Activated T-helper 17 cell treated with anti-CD3 and anti-CD28 coated beads, Interleukin-2, amount 50 U/mL, for 72 hours (primary cell): ENCODE measurements around the gene TLL2. TPM values are rescaled to one million over a fixed set of nuclear protein-coding genes. Genes with fewer than 3 reads are reported as not detected.

Source experiments
- ATAC-seq: fragments of 150-1000 bp; cut with Tn5 transposase; replicated peaks from 2 replicates; pipeline ENCODE4 v1.10.0; 2021; ENCODE audit warnings: mild to moderate bottlenecking, moderate library complexity
- H3K27ac Mint-ChIP-seq: one replicate; pipeline ENCODE4 v1.8.0; 2022; ENCODE audit warnings: mixed read lengths
- H3K27me3 Mint-ChIP-seq: one replicate; pipeline ENCODE4 v1.8.0; 2022; ENCODE audit warnings: mixed read lengths
- H3K36me3 Mint-ChIP-seq: one replicate; pipeline ENCODE4 v1.8.0; 2022; ENCODE audit warnings: low read depth, mild to moderate bottlenecking, mixed read lengths
- H3K4me1 Mint-ChIP-seq: one replicate; pipeline ENCODE4 v1.8.0; 2022; ENCODE audit warnings: mixed read lengths
- H3K4me3 Mint-ChIP-seq: one replicate; pipeline ENCODE4 v1.8.0; 2022; ENCODE audit warnings: mild to moderate bottlenecking, mixed read lengths
- H3K9me3 Mint-ChIP-seq: one replicate; pipeline ENCODE4 v1.8.0; 2022; ENCODE audit warnings: mixed read lengths
- total RNA-seq, 2 donors: library from RNA; stranded (reverse); gene quantifications; one replicate each; pipeline ENCODE4 v1.2.3, GENCODE V29; 2022

Gene TLL2
- total RNA-seq, 2 donors from 2014 or later: not detected

- Mint-ChIP-seq H3K27me3 (peaks cover 12% of the 10 kb centered on the region), H3K4me3 (no peak overlapping the region), H3K36me3 (no peaks in the 10 kb centered on the region), H3K4me1 (no peaks in the 10 kb centered on the region), H3K27ac (no peak overlapping the region), H3K9me3 (no peaks in the 10 kb centered on the region)
- ATAC-seq: no peak
These were observed 126.6 kb downstream of the TLL2 start for GRCh38 chr10:96387161-96387560.

- Mint-ChIP-seq H3K4me3 (no peak overlapping the region), H3K9me3 (no peaks in the 10 kb centered on the region), H3K4me1 (no peaks in the 10 kb centered on the region), H3K36me3 (no peaks in the 10 kb centered on the region), H3K27ac (no peak overlapping the region), H3K27me3 (peaks cover 16% of the 10 kb centered on the region)
- no peak for ATAC-seq
These were observed 129.2 kb downstream of the TLL2 start for GRCh38 chr10:96384506-96384905.

DNA sequence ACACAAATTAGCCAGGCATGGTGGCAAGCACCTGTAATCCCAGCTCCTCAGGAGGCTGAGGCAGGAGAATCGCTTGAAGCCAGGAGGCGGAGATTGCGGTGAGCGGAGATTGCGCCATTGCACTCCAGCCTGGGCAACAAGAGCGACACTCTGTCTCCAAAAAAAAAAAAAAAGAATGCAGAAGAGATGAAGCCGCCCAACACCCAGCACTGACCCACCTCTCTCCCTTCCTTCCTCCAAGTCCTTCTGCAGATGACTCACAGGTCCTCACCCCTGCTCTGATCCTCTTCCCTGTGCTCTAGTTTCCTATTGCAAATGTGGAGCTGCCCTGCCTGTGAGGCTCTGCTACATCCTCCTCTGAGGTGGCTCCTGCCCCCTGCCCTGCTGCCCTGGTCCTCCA is 132.9 kb downstream of the TLL2 start:
- Mint-ChIP-seq H3K36me3 (no peaks in the 10 kb centered on the region), H3K27ac (no peak overlapping the region), H3K27me3 (peaks cover 20% of the 10 kb centered on the region), H3K4me1 (peaks cover under 1% of the 10 kb centered on the region), H3K4me3 (no peak overlapping the region), H3K9me3 (no peaks in the 10 kb centered on the region)
- ATAC-seq: no peak

GRCh38 chr10:96379758-96380157 is 134.0 kb downstream of the TLL2 start:
- H3K4me3 Mint-ChIP-seq: no peak overlapping the region
- H3K36me3 Mint-ChIP-seq: no peaks in the 10 kb centered on the region
- H3K27me3 Mint-ChIP-seq: peaks cover 20% of the 10 kb centered on the region
- no peaks in the 10 kb centered on the region for H3K9me3 Mint-ChIP-seq
- no peak for ATAC-seq
- peaks cover 6% of the 10 kb centered on the region for H3K4me1 Mint-ChIP-seq
- H3K27ac Mint-ChIP-seq: no peak overlapping the region

GRCh38 chr10:96378741-96379140 is 135.0 kb downstream of the TLL2 start:
- no peaks in the 10 kb centered on the region for H3K36me3 Mint-ChIP-seq
- H3K27me3 Mint-ChIP-seq: peaks cover 26% of the 10 kb centered on the region
- H3K27ac Mint-ChIP-seq: no peak overlapping the region
- no peak for ATAC-seq
- no peaks in the 10 kb centered on the region for H3K9me3 Mint-ChIP-seq
- no peak overlapping the region for H3K4me3 Mint-ChIP-seq
- H3K4me1 Mint-ChIP-seq: peaks cover 11% of the 10 kb centered on the region

- H3K27ac Mint-ChIP-seq: no peak overlapping the region
- H3K9me3 Mint-ChIP-seq: no peaks in the 10 kb centered on the region
- H3K4me3 Mint-ChIP-seq: no peak overlapping the region
- ATAC-seq: no peak
- H3K36me3 Mint-ChIP-seq: no peaks in the 10 kb centered on the region
- peaks cover 29% of the 10 kb centered on the region for H3K27me3 Mint-ChIP-seq
- H3K4me1 Mint-ChIP-seq: peaks cover 11% of the 10 kb centered on the region
These were observed 135.9 kb downstream of the TLL2 start for GRCh38 chr10:96377816-96378294.

GRCh38 chr10:96376483-96376882 is 137.2 kb downstream of the TLL2 start:
- ATAC-seq: peak; percentile 41
- no peak overlapping the region for H3K27ac Mint-ChIP-seq
- no peaks in the 10 kb centered on the region for H3K36me3 Mint-ChIP-seq
- peaks cover 11% of the 10 kb centered on the region for H3K4me1 Mint-ChIP-seq
- no peaks in the 10 kb centered on the region for H3K9me3 Mint-ChIP-seq
- H3K27me3 Mint-ChIP-seq: peaks cover 25% of the 10 kb centered on the region
- no peak overlapping the region for H3K4me3 Mint-ChIP-seq

DNA sequence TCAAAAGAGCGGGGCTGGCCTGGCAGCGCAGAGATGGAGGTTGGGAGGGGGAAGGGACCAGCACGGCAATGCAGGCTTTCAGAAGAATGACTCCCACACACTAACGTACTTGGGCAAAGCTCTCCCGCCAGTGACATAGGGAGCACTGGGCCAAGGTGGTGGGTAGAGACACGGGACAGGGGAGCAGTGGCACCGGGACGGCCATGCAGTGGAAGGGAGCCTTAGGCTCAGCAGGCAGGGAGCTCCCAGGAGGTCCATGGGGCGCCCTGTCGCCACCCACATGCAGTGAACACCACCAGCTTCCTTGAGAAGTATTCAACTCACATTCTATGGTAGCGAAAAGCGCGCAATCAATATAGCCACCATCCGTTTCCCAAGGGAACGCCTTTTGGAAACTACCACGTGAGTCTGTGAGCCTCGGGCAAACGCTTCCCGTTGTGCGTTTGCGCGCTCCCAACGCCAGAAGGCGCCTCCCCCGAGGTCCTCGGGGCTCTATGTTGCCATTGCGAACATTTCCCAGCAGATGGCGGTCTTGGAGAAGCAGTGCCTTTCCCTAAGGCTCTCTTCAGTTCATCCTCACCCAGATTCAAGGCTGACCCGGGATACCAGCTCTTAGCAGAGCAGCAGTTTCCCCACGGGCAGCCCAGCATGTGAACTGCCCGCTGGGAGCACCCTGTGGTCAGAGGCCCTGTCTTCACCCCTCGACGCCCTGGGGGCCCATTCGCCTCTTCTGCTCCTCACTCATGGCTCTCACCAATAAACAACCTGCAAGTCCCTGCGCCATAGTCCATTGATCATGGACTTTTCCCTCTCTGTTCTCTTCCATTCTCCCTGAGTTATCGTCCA is 138.5 kb downstream of the TLL2 start:
- peak overlapping the region; percentile 63 for H3K27ac Mint-ChIP-seq
- H3K27me3 Mint-ChIP-seq: peaks cover 21% of the 10 kb centered on the region
- H3K4me1 Mint-ChIP-seq: peaks cover 11% of the 10 kb centered on the region
- peak; percentile 84 for ATAC-seq
- no peaks in the 10 kb centered on the region for H3K36me3 Mint-ChIP-seq
- peak overlapping the region; percentile 75 for H3K4me3 Mint-ChIP-seq
- no peaks in the 10 kb centered on the region for H3K9me3 Mint-ChIP-seq

DNA sequence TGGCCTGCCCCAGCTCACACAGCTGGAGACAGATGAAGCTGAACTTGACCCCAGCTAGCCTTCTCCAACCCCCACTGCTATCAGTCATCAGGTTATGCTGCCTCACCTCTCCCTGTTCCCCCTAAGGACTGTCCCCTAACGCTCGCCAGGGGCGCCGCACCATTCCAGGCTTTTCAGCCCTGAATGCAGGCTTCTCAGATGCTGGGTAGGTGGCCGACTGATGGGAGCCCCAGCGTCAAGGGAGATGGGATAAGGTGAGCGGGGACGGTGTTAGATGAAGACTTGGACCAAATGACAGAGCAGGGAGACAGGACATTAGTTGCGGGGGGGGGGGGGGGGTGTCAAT is 139.1 kb downstream of the TLL2 start:
- no peak for ATAC-seq
- Mint-ChIP-seq H3K4me1 (peaks cover 11% of the 10 kb centered on the region), H3K27me3 (peaks cover 21% of the 10 kb centered on the region), H3K4me3 (peak overlapping the region; percentile 75), H3K9me3 (no peaks in the 10 kb centered on the region), H3K27ac (no peak overlapping the region), H3K36me3 (no peaks in the 10 kb centered on the region)

DNA sequence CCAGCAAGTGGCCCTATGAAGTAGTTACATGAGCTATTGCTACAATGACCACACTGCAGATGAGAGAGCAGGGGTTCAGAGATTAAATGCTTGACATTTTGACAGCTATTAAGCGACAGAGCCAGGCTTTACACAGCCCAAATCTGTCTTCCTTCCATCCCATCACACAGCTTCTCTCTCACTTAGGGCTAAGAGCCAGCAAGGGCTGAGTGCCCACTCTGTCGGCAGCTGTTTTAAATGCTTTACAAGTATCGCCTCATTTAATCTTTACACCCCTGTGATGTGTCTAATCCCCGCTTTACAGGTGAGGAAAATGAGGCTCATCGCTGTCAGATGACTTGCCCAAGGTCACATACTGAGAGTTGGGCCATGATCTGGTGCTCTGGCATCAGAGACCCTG is 139.7 kb downstream of the TLL2 start:
- Mint-ChIP-seq H3K4me3 (peak overlapping the region; percentile 75), H3K4me1 (peaks cover 11% of the 10 kb centered on the region), H3K9me3 (no peaks in the 10 kb centered on the region), H3K36me3 (no peaks in the 10 kb centered on the region), H3K27me3 (peaks cover 17% of the 10 kb centered on the region), H3K27ac (no peak overlapping the region)
- ATAC-seq: no peak

DNA sequence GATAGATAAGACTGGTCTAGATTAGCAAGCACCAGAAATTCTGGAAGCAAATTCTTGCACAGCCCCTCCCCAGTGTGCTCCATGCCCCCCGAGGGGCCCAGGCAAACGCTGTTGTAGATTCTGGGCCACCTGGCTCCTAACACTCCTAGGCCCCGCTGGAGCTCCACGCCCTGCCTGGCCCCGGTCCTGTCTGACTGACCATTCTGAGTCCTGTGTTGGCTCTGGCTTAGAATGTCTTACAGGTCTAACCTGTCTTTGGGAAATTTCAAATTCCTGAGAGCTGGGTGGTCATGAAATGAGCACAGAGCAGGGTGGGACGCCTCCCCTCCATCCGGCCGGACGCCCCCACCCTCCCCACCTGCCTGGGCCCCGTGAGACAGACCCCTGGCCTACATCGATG is 142.4 kb downstream of the TLL2 start:
- Mint-ChIP-seq H3K36me3 (no peaks in the 10 kb centered on the region), H3K27ac (no peak overlapping the region), H3K9me3 (no peaks in the 10 kb centered on the region), H3K4me3 (no peak overlapping the region), H3K27me3 (peaks cover 11% of the 10 kb centered on the region), H3K4me1 (peaks cover 11% of the 10 kb centered on the region)
- ATAC-seq: no peak

DNA sequence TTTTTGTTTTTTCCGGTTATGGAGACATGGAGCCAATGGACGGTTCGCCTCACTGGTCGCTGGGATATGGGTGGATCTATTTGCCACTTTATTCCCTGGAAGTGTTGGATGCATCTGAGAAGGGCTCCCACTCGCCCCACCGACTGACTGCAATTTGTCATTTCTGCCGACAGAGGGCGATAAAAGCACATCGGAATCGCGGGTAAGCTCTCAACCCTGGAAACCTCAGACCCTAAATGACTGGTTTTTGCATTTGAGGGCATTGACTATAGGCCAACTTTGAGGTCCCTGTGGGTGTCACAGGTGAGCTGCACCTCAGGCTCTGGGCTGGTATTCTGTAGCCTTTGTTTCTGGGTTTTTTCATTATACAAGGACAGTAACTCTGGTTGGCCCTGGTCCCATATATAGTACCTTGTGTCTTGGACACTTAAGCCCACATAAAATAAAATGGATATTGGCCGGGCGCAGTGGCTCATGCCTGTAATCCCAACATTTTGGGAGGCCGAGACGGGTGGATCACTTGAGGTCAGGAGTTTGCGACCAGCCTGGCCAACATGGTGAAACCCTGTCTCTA is 143.1 kb downstream of the TLL2 start:
- Mint-ChIP-seq H3K27me3 (peaks cover 11% of the 10 kb centered on the region), H3K4me3 (no peak overlapping the region), H3K36me3 (no peaks in the 10 kb centered on the region), H3K4me1 (peaks cover 9% of the 10 kb centered on the region), H3K9me3 (no peaks in the 10 kb centered on the region), H3K27ac (no peak overlapping the region)
- peak; percentile 40 for ATAC-seq

DNA sequence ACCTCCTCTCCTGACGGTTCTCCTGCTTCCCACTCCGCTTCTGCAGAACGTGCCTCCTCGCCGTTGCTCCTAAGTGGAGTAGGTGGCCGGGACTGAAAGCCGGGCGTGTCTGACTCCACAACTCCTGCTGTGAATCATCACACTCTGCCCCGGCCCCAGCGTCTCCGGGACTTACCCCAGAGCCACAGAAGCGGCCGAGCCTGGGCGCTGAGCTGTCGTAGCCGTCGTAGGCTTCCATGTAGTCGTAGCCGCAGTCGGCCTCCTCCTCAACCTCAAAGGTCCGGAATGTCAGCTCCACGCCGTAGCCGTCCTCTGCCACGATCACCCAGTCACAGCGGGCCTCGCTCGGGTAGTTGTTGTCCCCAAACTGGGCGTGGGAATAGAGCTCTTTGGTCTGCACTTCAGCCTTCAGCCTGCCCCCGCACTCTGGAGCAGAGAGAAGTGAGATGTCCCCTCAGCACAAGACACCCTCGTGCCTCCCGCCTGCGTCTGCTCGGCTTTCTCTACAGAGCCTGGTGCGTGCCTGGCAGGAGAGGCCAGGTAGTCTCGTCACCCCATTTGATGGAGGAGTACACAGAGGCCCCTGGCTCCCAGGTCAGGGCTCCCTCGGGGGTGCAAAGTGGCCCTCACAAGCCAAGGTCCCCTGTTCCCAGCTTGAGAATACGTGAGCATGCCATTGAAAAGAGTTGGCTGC is 143.7 kb downstream of the TLL2 start:
- ATAC-seq: no peak
- Mint-ChIP-seq H3K4me1 (peaks cover 4% of the 10 kb centered on the region), H3K27me3 (peaks cover 11% of the 10 kb centered on the region), H3K4me3 (no peak overlapping the region), H3K9me3 (no peaks in the 10 kb centered on the region), H3K36me3 (no peaks in the 10 kb centered on the region), H3K27ac (no peak overlapping the region)

GRCh38 chr10:96368971-96369370 is 144.8 kb downstream of the TLL2 start:
- H3K36me3 Mint-ChIP-seq: no peaks in the 10 kb centered on the region
- no peak overlapping the region for H3K27ac Mint-ChIP-seq
- peaks cover 4% of the 10 kb centered on the region for H3K27me3 Mint-ChIP-seq
- H3K9me3 Mint-ChIP-seq: no peaks in the 10 kb centered on the region
- H3K4me3 Mint-ChIP-seq: no peak overlapping the region
- ATAC-seq: no peak
- no peaks in the 10 kb centered on the region for H3K4me1 Mint-ChIP-seq

DNA sequence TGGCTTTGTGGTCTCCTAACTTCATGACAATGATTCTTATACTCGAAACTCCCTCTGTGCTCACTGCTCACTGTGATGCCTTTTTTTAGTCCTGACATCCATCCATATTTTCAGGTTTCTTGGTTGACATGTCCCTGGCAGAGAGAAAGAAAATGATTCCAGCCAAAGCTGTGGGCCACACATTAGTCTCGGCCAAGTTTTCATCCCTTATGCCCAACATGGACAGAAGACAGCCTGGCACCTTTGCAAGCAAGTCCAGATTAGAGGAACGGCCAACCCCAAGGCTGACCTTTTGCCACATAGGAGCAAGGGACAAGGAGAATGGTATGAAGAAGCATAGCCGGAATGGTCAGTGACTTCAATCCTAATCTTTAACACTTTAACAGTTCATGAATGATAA is 146.3 kb downstream of the TLL2 start:
- no peak for ATAC-seq
- H3K4me1 Mint-ChIP-seq: no peaks in the 10 kb centered on the region
- H3K27me3 Mint-ChIP-seq: no peaks in the 10 kb centered on the region
- H3K36me3 Mint-ChIP-seq: no peaks in the 10 kb centered on the region
- H3K27ac Mint-ChIP-seq: no peak overlapping the region
- no peaks in the 10 kb centered on the region for H3K9me3 Mint-ChIP-seq
- no peak overlapping the region for H3K4me3 Mint-ChIP-seq
